HepG2 (cell line): Measurements from ENCODE around the gene MIDN. TPM values are rescaled to one million over a fixed set of nuclear protein-coding genes. Genes with fewer than 3 reads are reported as not detected.
A peak's percentile ranks its signal among the peaks of the same experiment; 100 is the strongest.

Source experiments
- AGO2 ChIP-seq: fragments of 200-400 bp; formaldehyde crosslinking; optimal IDR thresholded peaks from 2 replicates; pipeline ENCODE3; 2017; ENCODE audit warnings: mild to moderate bottlenecking, low read depth, low read length, moderate library complexity
- AHR ChIP-seq: IDR thresholded peaks from 2 replicates; pipeline ENCODE4 v1.6.1; 2018; ENCODE audit warnings: missing genetic modification reagents, missing compliant biosample characterization
- ATAD3A ChIP-seq: sonication (generic); formaldehyde crosslinking; IDR thresholded peaks from 2 replicates; pipeline ENCODE4 v1.4.0; 2020; ENCODE audit warnings: missing genetic modification reagents
- CEBPB ChIP-seq: IDR thresholded peaks from 2 replicates; pipeline ENCODE4 v1.6.1; 2011; ENCODE audit warnings: low read depth, low read length, improper control_type of control experiment, borderline replicate concordance
- DNMT1 ChIP-seq: sonication (generic); formaldehyde crosslinking; IDR thresholded peaks from 2 replicates; pipeline ENCODE4 v1.5.1; 2020; ENCODE audit warnings: mild to moderate bottlenecking, missing genetic modification reagents
- DNMT3B ChIP-seq: conservative IDR thresholded peaks from 2 replicates; pipeline ENCODE4 v1.6.1; 2016; ENCODE audit warnings: missing biosample characterization, control low read depth
- FOSL2 ChIP-seq: sonication (generic); formaldehyde crosslinking; IDR thresholded peaks from 2 replicates; pipeline ENCODE4 v1.4.0; 2020; ENCODE audit warnings: missing genetic modification reagents
- HNRNPLL ChIP-seq: fragments of 200-400 bp; formaldehyde crosslinking; IDR thresholded peaks from 2 replicates; pipeline ENCODE4 v1.6.1; 2017; ENCODE audit warnings: mild to moderate bottlenecking, low read depth, low read length; ENCODE audit not compliant: poor library complexity, severe bottlenecking
- MAZ ChIP-seq, 2 experiments: sonication (generic) in 1 of 2; formaldehyde crosslinking in 1 of 2; IDR thresholded peaks; 2 replicates each; pipeline versions ENCODE4 v1.5.0 to v1.6.1; 2012 to 2020; ENCODE audit warnings: low read depth in 2 of 2, mild to moderate bottlenecking in 2 of 2, borderline replicate concordance in 1 of 2, improper control_type of control experiment in 1 of 2, low read length in 1 of 2, missing genetic modification reagents in 1 of 2, moderate library complexity in 1 of 2
- MZF1 ChIP-seq: sonication (generic); formaldehyde crosslinking; IDR thresholded peaks from 2 replicates; pipeline ENCODE4 v1.8.1; 2023; ENCODE audit warnings: mild to moderate bottlenecking, missing genetic modification reagents, borderline replicate concordance
- NFKB2 ChIP-seq: sonication (generic); formaldehyde crosslinking; IDR thresholded peaks from 2 replicates; pipeline ENCODE4 v1.4.0; 2020; ENCODE audit warnings: missing genetic modification reagents, borderline replicate concordance
- RARG ChIP-seq: sonication (generic); formaldehyde crosslinking; IDR thresholded peaks from 2 replicates; pipeline ENCODE4 v1.4.0; 2020; ENCODE audit warnings: low read depth, mild to moderate bottlenecking, missing genetic modification reagents
- RNF2 ChIP-seq: fragments of 450-650 bp; conservative IDR thresholded peaks from 2 replicates; pipeline ENCODE4 v1.6.1; 2016; ENCODE audit warnings: low read depth
- SNAPC2 ChIP-seq: sonication (generic); formaldehyde crosslinking; IDR thresholded peaks from 2 replicates; pipeline ENCODE4 v1.8.1; 2022; ENCODE audit warnings: mild to moderate bottlenecking, missing genetic modification reagents
- SP140L ChIP-seq: sonication (generic); formaldehyde crosslinking; IDR thresholded peaks from 2 replicates; pipeline ENCODE4 v1.4.0; 2020; ENCODE audit warnings: missing genetic modification reagents, borderline replicate concordance
- SRY ChIP-seq: sonication (generic); formaldehyde crosslinking; IDR thresholded peaks from 2 replicates; pipeline ENCODE4 v1.8.0; 2022; ENCODE audit warnings: mild to moderate bottlenecking, missing genetic modification reagents
- TOPORS ChIP-seq: sonication (generic); formaldehyde crosslinking; IDR thresholded peaks from 2 replicates; pipeline ENCODE4 v1.8.0; 2023; ENCODE audit warnings: mild to moderate bottlenecking, missing genetic modification reagents
- ZFP36L2 ChIP-seq: sonication (generic); formaldehyde crosslinking; IDR thresholded peaks from 2 replicates; pipeline ENCODE4 v1.4.0; 2020; ENCODE audit warnings: missing genetic modification reagents
- ZNF546 ChIP-seq: sonication (generic); formaldehyde crosslinking; conservative IDR thresholded peaks from 2 replicates; pipeline ENCODE4 v1.8.1; 2023; ENCODE audit warnings: mild to moderate bottlenecking, missing genetic modification reagents
- ZNF550 ChIP-seq: sonication (generic); formaldehyde crosslinking; IDR thresholded peaks from 2 replicates; pipeline ENCODE4 v1.4.0; 2020; ENCODE audit warnings: mild to moderate bottlenecking, missing genetic modification reagents, borderline replicate concordance
- polyA plus RNA-seq, 8 experiments: library from polyadenylated mRNA; depleted of rRNA in 3 of 8; stranded (reverse) in 7 of 8; unstranded in 1 of 8; fragments of >200 nt; fragmentation: Illumina TruSeq in 4 of 8; extraction: Trizol in 4 of 8; gene quantifications; 2 replicates each; pipeline versions ENCODE4 v1.2.1 to v1.2.3, GENCODE V29; 2011 to 2016; ENCODE audit warnings: low read depth in 4 of 8, missing spikeins in 1 of 8, mixed read lengths in 1 of 8; ENCODE audit not compliant: insufficient read depth in 1 of 8
- total RNA-seq, 5 experiments: library from RNA; depleted of rRNA; stranded (reverse); fragments of >200 nt; fragmentation: Illumina TruSeq; extraction: Trizol; gene quantifications; 2 replicates each; pipeline ENCODE4 v1.2.3, GENCODE V29; 2016; ENCODE audit warnings: low read depth in 1 of 5
- TF ChIP-seq, protein P1 (sequence below): sonication (generic); formaldehyde crosslinking; IDR thresholded peaks from 2 replicates; pipeline ENCODE4 v1.4.0; 2020; ENCODE audit warnings: missing genetic modification reagents, borderline replicate concordance
- TF ChIP-seq, protein P2 (sequence below): sonication (generic); formaldehyde crosslinking; IDR thresholded peaks from 2 replicates; pipeline ENCODE4 v1.4.0; 2020; ENCODE audit warnings: missing genetic modification reagents
- TF ChIP-seq, protein P3 (sequence below): sonication (generic); formaldehyde crosslinking; IDR thresholded peaks from 2 replicates; pipeline ENCODE4 v1.4.0; 2020; ENCODE audit warnings: missing genetic modification reagents
- TF ChIP-seq, protein P4 (sequence below): sonication (generic); formaldehyde crosslinking; conservative IDR thresholded peaks from 2 replicates; pipeline ENCODE4 v1.4.0; 2020; ENCODE audit warnings: missing genetic modification reagents

Gene MIDN
- total and polyA plus RNA-seq, 2 of the 13 experiments (the other 11 are each of a cell fraction or from before 2014, with no cell fraction given), result 8.4 to 18.0 TPM

DNA sequence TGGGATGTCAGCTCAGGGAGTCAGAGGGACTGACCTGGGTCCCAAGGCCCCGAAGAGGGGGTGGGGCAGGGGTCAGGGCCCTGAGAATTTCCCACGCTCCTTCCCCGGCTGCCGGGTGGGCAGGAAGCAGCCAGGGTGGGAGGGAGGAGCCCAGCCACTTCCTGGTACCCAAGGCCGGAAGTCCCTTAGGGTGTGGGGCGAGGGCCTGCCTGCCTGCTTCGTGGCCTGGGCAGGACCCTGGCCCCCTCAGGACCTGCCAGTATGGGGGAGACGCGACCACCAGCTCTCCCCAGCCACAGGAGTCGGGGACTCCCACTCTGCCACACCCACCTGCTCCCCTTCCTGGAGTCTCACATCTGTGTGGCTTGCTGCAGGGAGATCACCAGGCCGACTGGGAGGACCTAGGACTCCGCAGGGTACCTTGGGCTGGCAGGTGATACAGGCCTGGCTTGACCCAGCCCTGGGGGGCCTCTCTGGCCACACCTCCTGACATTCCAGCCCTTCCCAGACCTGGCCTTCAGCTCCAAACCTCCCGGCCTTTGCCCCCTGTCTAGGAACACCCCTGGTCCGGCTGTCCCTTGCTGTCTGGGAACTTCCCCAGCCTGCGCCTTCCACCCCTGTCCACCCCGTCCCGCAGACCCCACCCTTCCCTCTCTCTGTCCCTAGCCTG lies 11.0 kb downstream of the MIDN start (continued):
- TF ChIP-seq, protein P1, sequence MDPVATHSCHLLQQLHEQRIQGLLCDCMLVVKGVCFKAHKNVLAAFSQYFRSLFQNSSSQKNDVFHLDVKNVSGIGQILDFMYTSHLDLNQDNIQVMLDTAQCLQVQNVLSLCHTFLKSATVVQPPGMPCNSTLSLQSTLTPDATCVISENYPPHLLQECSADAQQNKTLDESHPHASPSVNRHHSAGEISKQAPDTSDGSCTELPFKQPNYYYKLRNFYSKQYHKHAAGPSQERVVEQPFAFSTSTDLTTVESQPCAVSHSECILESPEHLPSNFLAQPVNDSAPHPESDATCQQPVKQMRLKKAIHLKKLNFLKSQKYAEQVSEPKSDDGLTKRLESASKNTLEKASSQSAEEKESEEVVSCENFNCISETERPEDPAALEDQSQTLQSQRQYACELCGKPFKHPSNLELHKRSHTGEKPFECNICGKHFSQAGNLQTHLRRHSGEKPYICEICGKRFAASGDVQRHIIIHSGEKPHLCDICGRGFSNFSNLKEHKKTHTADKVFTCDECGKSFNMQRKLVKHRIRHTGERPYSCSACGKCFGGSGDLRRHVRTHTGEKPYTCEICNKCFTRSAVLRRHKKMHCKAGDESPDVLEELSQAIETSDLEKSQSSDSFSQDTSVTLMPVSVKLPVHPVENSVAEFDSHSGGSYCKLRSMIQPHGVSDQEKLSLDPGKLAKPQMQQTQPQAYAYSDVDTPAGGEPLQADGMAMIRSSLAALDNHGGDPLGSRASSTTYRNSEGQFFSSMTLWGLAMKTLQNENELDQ (CRISPR knock-in tag), result no peak
- TF ChIP-seq ZNF546 (CRISPR knock-in tag), result no peak
- no peak for TF ChIP-seq ZFP36L2 (CRISPR knock-in tag)
- peak; percentile 70; the same call in 1 of the 2 replicates for TF ChIP-seq NFKB2 (CRISPR knock-in tag)
- peak; percentile 86; the same call in 1 of the 2 replicates for TF ChIP-seq MZF1 (CRISPR knock-in tag)
- peak; percentile 47 for TF ChIP-seq HNRNPLL
- TF ChIP-seq SP140L (CRISPR knock-in tag), result no peak
- TF ChIP-seq RNF2, result no peak
- TF ChIP-seq ATAD3A (CRISPR knock-in tag), result no peak
- TF ChIP-seq, protein P2, sequence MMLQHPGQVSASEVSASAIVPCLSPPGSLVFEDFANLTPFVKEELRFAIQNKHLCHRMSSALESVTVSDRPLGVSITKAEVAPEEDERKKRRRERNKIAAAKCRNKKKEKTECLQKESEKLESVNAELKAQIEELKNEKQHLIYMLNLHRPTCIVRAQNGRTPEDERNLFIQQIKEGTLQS (CRISPR knock-in tag), result no peak
- 0 out of 2 replicates have a peak, but pooled peaks have one; percentile 22 for TF ChIP-seq DNMT3B
- TF ChIP-seq FOSL2 (CRISPR knock-in tag), result peak; percentile 59; the same call in 1 of the 2 replicates
- TF ChIP-seq TOPORS (CRISPR knock-in tag), result peak; percentile 77; the same call in 1 of the 2 replicates
- peak; percentile 100 for TF ChIP-seq AGO2
- no peak for TF ChIP-seq AHR (CRISPR knock-in tag)
- no peak for TF ChIP-seq ZNF550 (CRISPR knock-in tag)
- TF ChIP-seq, protein P3, sequence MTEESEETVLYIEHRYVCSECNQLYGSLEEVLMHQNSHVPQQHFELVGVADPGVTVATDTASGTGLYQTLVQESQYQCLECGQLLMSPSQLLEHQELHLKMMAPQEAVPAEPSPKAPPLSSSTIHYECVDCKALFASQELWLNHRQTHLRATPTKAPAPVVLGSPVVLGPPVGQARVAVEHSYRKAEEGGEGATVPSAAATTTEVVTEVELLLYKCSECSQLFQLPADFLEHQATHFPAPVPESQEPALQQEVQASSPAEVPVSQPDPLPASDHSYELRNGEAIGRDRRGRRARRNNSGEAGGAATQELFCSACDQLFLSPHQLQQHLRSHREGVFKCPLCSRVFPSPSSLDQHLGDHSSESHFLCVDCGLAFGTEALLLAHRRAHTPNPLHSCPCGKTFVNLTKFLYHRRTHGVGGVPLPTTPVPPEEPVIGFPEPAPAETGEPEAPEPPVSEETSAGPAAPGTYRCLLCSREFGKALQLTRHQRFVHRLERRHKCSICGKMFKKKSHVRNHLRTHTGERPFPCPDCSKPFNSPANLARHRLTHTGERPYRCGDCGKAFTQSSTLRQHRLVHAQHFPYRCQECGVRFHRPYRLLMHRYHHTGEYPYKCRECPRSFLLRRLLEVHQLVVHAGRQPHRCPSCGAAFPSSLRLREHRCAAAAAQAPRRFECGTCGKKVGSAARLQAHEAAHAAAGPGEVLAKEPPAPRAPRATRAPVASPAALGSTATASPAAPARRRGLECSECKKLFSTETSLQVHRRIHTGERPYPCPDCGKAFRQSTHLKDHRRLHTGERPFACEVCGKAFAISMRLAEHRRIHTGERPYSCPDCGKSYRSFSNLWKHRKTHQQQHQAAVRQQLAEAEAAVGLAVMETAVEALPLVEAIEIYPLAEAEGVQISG (CRISPR knock-in tag), result peak; percentile 75
- TF ChIP-seq DNMT1 (CRISPR knock-in tag), result no peak
- peak; percentile 25; the same call in 1 of the 2 replicates for TF ChIP-seq MAZ (IDR thresholded peaks at IDR 0.05; ENCODE audit: borderline replicate concordance, low read depth, low read length)
- peak; percentile 85 for TF ChIP-seq MAZ (CRISPR knock-in tag; IDR thresholded peaks at IDR 0.05; ENCODE audit: low read depth)
- TF ChIP-seq SNAPC2 (CRISPR knock-in tag), result no peak
- no peak; the same call in 1 of the 2 replicates for TF ChIP-seq RARG
- no peak for TF ChIP-seq CEBPB
- TF ChIP-seq SRY, result peak; percentile 27; the same call in 1 of the 2 replicates
- TF ChIP-seq, protein P4, sequence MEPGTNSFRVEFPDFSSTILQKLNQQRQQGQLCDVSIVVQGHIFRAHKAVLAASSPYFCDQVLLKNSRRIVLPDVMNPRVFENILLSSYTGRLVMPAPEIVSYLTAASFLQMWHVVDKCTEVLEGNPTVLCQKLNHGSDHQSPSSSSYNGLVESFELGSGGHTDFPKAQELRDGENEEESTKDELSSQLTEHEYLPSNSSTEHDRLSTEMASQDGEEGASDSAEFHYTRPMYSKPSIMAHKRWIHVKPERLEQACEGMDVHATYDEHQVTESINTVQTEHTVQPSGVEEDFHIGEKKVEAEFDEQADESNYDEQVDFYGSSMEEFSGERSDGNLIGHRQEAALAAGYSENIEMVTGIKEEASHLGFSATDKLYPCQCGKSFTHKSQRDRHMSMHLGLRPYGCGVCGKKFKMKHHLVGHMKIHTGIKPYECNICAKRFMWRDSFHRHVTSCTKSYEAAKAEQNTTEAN (CRISPR knock-in tag), result no peak
